GM19467 (cell line): ENCODE data around the gene RPL13A.
A peak's percentile ranks its signal among the peaks of the same experiment; 100 is the strongest.
"Not testable (repeated sequence)": the region's sequence is repeated elsewhere in the genome, so short reads cannot be mapped to it uniquely, and the experiment has no call there.

Source experiments
- ATAC-seq: cut with Tn5 transposase; IDR thresholded peaks from one replicate; pipeline ENCODE4 v1.9.1; 2021; ENCODE audit warnings: mild to moderate bottlenecking, moderate library complexity; ENCODE audit not compliant: unreplicated experiment

The RPL13A gene

DNA sequence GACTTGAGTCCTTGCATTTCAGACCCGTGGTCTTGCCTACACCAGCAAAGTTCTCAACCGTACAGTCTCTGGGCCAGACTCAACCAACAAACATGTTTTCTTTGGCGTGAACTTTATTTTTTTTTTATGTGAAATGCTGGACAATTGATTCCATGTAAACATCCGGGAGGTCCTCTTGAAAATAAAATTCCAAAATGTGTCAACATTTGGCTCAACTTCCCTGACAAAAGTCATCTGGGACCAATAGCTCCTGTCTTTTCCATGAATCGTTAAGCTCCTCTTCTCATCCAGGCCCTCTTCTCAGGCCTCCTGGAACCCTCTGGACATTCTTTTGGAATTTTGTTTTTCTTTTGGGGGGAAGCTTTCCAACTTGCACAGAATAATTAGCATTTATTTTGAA, 31.6 kb upstream of the RPL13A start:
- no peak for ATAC-seq

DNA sequence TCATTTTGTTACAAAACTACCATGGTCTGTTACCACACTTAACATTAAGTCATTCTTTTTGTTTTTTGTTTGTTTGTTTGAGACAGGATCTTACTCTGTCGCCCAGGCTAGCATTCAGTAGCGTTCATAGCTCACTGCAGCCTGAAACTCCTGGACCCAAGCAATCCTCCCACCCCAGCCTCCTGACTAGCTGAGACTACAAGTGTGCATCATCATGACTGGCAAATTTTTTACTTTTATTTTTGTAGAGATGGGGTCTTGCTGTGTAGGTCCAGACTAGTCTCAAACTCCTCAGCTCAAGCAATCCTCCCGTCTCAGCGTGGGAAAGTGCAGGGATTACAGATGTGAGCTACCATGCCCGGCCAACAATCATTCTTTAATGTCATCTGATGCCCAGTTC, 31.1 kb upstream of the RPL13A start:
- ATAC-seq = no peak

DNA sequence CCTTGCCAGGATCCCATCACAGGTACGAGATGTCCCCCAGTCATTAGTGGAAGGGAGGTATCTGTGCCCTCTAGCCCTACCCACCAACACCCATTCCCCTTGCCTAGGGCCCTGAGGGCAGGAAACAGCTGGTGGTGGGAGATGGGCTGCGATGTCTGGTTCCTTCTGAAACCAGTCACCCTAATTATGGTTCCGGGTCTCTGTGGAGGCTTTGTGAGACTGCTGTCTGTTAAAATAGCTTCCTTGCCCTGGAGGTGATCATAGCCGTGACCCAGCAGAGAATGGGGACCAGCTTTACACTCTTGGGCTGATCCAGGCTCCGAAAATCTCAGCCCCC, 28.9 kb upstream of the RPL13A start:
- ATAC-seq = no peak

DNA sequence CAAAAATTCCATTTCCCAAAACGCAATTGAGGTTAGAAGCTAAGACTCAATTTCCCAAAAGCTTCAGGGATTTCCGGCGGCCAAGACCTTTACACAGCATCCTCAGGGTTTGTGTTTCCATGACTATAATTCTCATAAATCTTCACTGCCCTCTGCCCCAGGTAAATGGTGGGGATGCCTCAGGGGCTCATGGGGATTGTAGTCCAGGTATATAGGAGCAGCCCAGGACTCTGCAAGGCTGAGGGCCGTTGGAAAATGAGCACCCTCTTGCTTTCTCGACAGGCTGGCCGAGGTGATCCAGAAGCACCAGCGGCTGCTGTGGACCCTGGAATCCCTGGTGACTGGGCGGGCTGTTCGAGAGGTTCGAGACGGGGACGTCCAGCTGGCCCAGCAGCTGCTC, 28.0 kb upstream of the RPL13A start:
- no peak for ATAC-seq

DNA sequence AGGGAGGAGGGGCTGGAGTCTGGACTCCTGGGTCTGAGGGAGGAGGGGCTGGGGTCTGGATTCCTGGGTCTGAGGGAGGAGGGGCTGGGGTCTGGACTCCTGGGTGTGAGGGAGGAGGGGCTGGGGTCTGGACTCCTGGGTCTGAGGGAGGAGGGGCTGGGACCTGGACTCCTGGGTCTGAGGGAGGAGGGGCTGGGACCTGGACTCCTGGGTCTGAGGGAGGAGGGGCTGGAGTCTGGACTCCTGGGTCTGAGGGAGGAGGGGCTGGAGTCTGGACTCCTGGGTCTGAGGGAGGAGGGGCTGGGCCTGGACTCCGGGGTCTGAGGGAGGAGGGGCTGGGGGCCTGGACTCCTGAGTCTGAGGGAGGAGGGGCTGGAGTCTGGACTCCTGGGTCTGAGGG, 26.3 kb upstream of the RPL13A start:
- not testable (repeated sequence) for ATAC-seq

DNA sequence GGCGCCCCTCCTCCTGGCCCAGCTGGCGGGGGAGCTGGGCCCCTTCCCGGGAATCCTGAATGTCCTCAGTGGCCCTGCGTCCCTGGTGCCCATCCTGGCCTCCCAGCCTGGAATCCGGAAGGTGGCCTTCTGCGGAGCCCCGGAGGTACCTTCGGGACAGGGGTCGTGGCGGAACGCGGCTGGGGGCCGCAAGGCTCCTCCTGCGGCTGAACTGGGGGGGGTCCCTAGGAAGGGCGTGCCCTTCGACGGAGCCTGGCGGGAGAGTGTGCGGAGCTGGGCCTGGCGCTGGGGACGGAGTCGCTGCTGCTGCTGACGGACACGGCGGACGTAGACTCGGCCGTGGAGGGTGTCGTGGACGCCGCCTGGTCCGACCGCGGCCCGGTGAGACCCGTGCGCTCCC, 25.8 kb upstream of the RPL13A start:
- no peak for ATAC-seq

DNA sequence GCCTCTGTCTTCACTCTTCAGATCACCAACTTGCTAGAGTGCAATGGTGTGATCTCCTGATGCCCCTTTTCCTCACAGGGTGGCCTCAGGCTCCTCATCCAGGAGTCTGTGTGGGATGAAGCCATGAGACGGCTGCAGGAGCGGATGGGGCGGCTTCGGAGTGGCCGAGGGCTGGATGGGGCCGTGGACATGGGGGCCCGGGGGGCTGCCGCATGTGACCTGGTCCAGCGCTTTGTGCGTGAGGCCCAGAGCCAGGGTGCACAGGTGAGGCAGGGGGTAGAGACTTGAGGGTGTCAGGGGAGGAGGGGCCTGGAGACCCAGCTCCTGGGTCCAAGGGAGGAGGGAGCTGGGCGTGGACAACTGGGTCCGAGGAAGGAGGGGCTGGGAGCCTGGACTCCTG, 24.9 kb upstream of the RPL13A start:
- ATAC-seq = no peak

DNA sequence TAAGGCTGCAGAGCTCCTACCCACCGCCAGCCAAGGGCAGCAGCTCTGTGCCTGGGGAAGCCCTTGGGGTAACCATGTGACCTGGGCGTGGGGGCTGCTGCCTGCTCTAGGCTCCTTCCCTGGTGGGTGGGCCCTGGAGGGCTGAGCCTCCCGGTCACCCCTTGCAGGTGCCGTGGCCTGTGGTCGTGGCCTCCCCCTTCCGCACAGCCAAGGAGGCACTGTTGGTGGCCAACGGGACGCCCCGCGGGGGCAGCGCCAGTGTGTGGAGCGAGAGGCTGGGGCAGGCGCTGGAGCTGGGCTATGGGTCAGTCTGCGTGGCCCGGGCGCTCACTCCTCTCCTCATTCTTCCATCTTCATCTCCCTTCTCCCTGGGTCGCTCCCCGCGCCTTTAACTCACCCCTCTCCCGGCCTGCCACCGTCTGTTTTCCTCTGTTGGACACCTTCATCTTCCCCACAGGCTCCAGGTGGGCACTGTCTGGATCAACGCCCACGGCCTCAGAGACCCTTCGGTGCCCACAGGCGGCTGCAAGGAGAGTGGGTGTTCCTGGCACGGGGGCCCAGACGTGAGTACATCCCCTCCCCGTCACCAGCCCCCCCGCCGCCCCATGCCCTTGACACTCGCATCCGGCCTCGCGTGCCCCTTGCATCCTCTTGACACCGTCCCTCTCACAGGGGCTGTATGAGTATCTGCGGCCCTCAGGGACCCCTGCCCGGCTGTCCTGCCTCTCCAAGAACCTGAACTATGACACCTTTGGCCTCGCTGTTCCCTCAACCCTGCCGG, 23.3 kb upstream of the RPL13A start:
- ATAC-seq = no peak

DNA sequence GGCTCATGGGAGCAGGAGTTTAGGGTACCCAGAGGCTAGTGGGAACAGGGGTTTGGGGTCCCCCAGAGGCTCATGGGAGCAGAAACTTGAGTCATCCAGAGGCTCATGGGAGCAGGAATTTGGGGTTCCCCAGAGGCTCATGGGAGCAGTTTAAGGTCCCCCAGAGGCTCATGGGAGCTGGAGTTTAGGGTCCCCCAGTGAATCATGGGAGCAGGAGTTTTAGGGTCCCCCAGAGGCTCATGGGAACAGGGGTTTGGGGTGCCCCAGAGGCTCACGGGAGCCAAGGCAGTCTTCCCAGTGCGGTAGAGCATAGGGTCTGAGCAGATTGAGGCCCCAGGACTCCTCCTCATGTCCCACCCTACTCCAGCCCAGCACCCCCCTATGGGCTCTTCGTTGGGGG, 22.0 kb upstream of the RPL13A start:
- no peak for ATAC-seq

DNA sequence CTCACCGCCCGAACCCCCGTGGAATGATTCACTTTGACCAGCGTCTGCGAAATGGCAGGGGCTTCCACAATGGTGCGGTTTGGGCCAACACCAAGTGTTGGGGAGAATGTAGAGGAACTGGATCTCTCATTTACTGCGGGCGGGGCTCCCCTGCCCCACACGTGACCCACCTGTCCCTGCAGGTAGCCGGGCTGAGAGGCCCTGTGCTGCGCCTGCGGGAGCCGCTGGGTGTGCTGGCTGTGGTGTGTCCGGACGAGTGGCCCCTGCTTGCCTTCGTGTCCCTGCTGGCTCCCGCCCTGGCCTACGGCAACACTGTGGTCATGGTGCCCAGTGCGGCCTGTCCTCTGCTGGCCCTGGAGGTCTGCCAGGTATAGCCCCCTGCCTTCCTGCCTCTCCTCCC, 19.2 kb upstream of the RPL13A start:
- ATAC-seq = no peak

DNA sequence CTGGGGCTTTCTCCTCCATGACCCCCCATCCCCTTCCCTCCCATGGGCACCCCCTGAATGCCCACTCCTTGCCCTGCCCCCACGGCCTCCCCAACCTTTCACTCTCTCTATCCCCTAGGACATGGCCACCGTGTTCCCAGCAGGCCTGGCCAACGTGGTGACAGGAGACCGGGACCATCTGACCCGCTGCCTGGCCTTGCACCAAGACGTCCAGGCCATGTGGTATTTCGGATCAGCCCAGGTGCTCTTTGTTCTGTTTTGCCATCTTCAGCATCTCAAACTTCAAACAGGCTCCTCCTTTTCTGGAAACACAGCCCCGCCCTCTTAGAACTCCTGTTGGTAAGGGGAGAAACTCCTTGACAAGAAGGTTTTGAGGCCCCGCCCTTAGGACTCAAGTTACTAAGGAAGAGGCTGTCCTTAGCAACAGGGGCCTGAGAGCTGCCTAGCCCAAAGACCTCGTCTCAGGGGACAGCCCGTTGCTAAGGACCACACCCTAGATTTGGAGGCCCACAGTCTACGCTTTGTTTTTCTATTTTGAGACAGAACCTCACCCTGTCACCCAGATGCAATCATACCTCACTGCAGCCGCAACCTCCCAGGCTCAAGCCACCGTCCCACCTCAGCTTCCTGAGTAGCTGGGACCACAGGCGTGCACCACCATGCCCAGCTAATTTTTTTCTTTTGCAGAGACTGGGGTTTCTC, 18.5 kb upstream of the RPL13A start:
- peak; percentile 52 for ATAC-seq

DNA sequence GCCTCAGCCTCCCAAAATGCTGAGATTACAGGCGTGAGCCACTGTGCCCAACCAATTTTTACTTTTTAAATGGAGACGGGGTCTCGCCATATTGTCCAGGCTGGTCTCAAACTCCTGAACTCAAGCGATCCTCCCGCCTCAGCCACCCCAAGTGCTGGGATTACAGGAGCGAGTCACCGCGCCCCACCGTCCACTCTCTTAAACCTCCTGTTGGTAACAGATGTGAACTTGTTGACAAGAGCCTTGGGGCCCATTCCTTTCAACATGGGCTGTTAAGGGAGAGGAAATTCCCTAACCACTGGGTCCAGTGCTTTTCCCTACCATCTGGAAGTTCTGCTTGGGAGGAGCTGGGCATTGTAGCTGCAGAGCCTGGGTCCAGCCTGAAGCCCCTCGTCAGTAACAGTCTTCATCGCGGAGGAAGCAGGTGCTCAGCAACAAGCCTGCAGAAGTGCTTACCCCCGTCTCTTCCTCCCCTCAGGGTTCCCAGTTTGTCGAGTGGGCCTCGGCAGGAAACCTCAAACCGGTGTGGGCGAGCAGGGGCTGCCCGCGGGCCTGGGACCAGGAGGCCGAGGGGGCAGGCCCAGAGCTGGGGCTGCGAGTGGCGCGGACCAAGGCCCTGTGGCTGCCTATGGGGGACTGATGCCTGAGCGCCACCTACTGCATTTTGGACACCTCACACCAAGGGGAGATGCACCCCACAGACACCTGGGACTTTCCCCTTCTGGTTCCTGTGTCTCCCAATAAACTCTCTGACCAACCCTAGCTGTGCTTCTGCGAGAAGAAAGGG, 17.4 kb upstream of the RPL13A start:
- peak; percentile 50 for ATAC-seq

DNA sequence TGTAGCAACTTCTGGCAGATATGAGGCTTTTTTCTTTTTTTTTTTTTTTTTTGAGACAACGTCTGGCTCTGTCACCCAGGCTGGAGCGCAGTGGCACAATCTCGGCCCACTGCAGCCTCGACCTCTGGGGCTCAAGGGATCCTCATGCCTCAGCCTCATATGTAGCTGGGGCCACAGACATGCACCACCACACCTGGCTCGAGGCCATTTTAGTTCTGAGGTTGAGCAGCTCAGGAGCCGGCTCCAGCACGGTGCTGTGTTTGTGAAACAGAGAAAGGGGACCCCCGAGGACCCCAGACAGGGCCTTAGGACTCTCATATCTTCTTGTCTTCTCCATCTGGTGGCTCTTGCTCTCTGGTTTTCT, 16.8 kb upstream of the RPL13A start:
- no peak for ATAC-seq

DNA sequence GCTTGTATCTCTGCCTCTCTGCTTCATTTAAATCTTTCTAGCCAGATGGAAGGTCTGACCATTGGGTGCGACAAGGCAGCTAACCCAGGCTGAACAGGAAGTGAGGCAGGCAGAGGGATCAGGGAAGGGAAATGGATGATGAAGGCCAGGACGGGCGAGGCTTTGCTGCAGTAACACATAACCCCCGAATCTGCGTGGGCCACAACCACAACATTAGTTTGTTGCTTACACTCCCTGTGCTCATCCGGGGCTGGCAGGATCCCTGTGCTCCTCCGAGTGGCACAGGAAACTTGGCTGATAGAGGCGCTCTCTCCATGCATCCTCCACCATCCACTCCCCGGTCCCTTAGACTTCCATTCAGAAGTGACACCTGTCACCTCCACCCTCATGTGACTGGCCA, 14.5 kb upstream of the RPL13A start:
- no peak for ATAC-seq

DNA sequence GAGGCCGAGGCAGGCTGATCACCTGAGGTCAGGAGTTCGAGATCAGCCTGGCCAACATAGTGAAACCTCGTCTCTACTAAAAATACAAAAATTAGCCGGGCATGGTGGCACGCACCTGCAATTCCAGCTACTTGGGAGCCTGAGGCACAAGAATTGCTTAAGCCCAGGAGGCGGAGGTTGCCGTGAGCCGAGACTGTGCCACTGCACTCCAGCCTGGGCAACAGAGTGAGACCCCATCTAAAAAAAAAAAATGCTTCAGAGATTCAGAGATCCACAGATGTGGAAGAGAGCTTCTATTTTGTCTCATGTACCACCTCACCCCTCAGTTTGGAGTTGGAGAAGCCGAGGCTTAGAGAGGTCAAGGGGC, 13.9 kb upstream of the RPL13A start:
- ATAC-seq = not testable (repeated sequence)

DNA sequence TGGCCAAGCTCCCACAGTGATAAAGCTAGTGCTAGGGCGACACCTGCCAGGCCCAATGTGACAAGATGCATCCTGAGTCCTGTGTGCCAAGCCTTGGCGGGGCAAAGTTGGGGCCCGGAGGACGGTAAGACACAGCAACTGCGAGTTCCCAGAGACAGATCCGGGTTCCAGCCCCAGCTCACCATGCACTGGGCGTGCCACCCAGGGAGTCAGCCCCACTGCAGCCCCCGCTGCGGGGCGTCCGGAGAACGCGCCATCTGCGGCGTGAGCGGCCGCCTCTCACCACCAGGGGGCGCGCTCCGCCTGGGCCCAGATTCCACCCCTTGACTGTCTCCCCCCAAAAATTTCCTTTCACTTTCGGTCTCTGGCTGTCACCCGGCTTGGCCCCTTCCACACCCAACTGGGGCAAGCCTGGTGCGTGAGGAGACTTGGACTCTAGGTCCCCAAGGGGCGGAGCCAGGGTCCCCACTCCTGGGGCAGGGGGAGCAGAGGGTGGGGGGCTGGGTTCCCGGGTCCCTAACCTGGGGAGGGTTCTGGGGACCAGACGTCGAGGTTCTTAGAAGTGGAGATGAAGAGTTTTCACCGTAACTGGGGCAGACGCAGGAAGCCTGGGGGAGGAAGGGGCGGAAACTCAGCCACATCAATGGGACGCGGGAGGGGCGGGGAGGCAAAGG, 13.4 kb upstream of the RPL13A start, which contains the start of gene FLT3LG:
FLT3LG (plus strand) TSS at position 348 of the 674 bp plus-strand sequence. CDS start 425 bp downstream, outside the sequence.
- peak; percentile 43 for ATAC-seq

DNA sequence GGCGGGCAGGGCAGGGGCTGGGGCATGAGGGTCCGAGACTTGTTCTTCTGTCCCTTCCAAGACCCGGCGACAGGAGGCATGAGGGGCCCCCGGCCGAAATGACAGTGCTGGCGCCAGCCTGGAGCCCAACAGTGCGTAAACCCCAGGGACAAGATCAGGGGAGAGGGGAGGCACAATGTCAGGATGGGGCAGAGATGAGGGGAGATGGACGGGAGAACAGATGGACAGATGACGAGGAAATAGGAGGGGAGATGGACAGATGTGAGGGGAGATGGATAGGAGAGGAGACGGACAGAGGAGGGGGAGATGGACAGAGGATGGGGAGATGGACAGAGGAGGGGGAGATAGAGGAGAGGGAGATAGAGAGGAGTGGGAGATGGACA, 12.9 kb upstream of the RPL13A start:
- ATAC-seq = no peak

DNA sequence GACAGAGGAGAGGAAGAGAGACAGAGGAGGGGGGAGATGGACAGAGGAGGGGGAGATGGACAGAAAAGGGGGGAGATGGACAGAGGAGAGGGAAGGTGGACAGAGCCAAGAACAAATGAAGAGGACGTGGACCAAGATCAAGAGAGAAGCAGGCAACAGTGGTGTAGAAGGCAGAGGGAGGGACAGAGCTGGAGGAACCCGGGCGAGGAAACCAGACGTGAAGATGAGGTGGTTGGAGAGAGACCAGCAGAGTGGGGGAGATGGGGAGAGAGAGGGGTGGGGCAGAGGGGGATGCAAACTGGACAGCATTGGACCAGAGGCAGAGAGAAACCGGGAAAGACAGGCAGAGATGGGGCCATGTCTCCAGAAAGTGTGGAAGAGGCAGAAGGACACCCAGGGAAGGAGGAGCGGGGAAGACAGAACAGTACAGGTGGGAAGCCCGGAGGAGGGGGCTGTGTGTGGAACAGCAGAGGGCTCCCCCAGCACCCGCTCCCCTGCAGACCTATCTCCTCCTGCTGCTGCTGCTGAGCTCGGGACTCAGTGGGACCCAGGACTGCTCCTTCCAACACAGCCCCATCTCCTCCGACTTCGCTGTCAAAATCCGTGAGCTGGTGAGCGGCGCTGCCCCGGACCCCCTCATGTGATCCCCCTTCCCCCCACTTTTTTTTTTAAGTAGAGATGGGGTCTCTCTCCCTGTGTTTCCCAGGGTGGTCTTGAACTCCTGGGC, 12.1 kb upstream of the RPL13A start:
- no peak for ATAC-seq

DNA sequence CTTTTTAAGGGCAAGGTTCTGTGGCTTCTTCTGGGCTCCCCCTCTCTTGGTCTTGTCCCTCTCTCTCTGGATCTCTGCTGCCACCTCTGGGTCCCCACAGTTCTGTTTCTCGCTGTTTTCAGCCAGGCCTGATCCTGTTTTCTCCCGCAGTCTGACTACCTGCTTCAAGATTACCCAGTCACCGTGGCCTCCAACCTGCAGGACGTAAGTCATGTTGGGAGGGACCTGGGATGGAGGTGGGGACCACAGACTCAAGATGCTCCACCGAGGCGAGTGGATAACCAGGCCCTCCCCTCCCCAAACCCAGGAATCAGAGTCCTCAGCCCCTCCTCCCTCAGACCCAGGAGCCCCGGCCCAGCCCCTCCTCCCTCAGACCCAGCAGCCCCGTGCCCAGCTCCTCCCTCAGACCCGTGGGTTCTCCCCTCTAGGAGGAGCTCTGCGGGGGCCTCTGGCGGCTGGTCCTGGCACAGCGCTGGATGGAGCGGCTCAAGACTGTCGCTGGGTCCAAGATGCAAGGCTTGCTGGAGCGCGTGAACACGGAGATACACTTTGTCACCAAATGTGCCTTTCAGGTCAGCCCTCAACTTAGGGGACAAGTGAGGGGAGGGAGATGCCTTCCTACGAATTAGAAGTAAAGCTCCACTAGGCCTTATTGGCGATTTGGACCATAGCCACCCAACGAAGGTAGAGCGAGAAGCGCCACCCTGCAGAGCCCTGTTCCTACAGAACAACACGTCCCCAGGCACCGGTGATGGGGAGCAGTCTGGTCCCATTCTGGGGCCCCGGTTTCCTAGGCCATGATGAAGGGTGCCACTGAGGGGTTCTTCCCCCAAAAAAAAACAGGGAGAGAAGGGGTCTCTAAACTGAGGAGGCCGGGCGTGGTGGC, 11.2 kb upstream of the RPL13A start:
- ATAC-seq = no peak
